ENCODE data around the gene SHPK.

GRCh38 chr17:3667366-3668278, 31.6 kb upstream of the SHPK start:
- TF ChIP-seq CTCF (IDR thresholded peaks at IDR 0.05; ENCODE audit: low read length) (no peak), EZH2 (IDR thresholded peaks at IDR 0.05; ENCODE audit: borderline replicate concordance, low read length) (no peak)

All from OCI-LY1 (cell line).